Fibroblast of lung (primary cell): Measurements from ENCODE around the gene TXNRD2. TPM values are rescaled to one million over a fixed set of nuclear protein-coding genes. Genes with fewer than 3 reads are reported as not detected.

Source experiments
- DNase-seq, 2 donors: peaks; one replicate each; pipeline versions ENCODE4 v3.0.0 to v3.0.0-alpha.2; 2010; ENCODE audit warnings: low read depth in 2 of 2
- H2AFZ ChIP-seq: 2 replicates; pipeline ENCODE4 v1.5.1; 2012; ENCODE audit warnings: low read length, control low read depth, inconsistent platforms
- H3K27ac ChIP-seq: 2 replicates; pipeline ENCODE4 v1.5.1; 2011; ENCODE audit warnings: low read length, control low read depth; ENCODE audit not compliant: insufficient read depth
- H3K27me3 ChIP-seq: 2 replicates; pipeline ENCODE4 v1.5.1; 2011; ENCODE audit warnings: mild to moderate bottlenecking, low read length; ENCODE audit not compliant: control insufficient read depth, insufficient read depth
- H3K36me3 ChIP-seq: 2 replicates; pipeline ENCODE4 v1.5.1; 2011; ENCODE audit warnings: low read length; ENCODE audit not compliant: control insufficient read depth, insufficient read depth
- H3K4me1 ChIP-seq: 2 replicates; pipeline ENCODE4 v1.5.1; 2011; ENCODE audit warnings: low read length; ENCODE audit not compliant: control insufficient read depth, insufficient read depth; ENCODE audit errors: extremely low read depth
- H3K4me2 ChIP-seq: 2 replicates; pipeline ENCODE4 v1.5.1; 2011; ENCODE audit warnings: low read length, control low read depth; ENCODE audit not compliant: insufficient read depth; ENCODE audit errors: extremely low read depth
- H3K4me3 ChIP-seq, 4 experiments: fragments of 200-600 bp in 1 of 4; sonication (generic) in 1 of 4; replicated peaks in 1 of 4; 2 replicates each; pipeline ENCODE4 v1.5.1; 2011 to 2016; ENCODE audit warnings: low read length in 4 of 4, low read depth in 3 of 4, mild to moderate bottlenecking in 3 of 4, control low read depth in 2 of 4, inconsistent platforms in 1 of 4, mixed read lengths in 1 of 4; ENCODE audit not compliant: insufficient read depth in 1 of 4; ENCODE audit errors: control extremely low read depth in 1 of 4
- H3K79me2 ChIP-seq: 2 replicates; pipeline ENCODE4 v1.5.1; 2012; ENCODE audit warnings: mild to moderate bottlenecking, low read length, inconsistent platforms; ENCODE audit not compliant: control insufficient read depth, insufficient read depth
- H3K9ac ChIP-seq: 2 replicates; pipeline ENCODE4 v1.5.1; 2011; ENCODE audit warnings: mild to moderate bottlenecking, low read length, control low read depth; ENCODE audit not compliant: insufficient read depth
- H3K9me3 ChIP-seq: 2 replicates; pipeline ENCODE4 v1.5.1; 2012; ENCODE audit warnings: low read depth, low read length; ENCODE audit not compliant: control insufficient read depth, insufficient read depth
- H4K20me1 ChIP-seq: 2 replicates; pipeline ENCODE4 v1.5.1; 2011; ENCODE audit warnings: low read length; ENCODE audit not compliant: control insufficient read depth, insufficient read depth; ENCODE audit errors: extremely low read depth
- EZH2 ChIP-seq: IDR thresholded peaks from 2 replicates; pipeline ENCODE4 v1.5.1; 2012; ENCODE audit warnings: low read length, control low read depth, mild to moderate bottlenecking; ENCODE audit errors: missing control alignments
- polyA plus RNA-seq, 2 donors: library from polyadenylated mRNA; depleted of rRNA in 1 of 2; stranded (reverse) in 1 of 2; unstranded in 1 of 2; fragments of >200 nt; gene quantifications; 2 replicates each; pipeline ENCODE4 v1.2.1, GENCODE V29; 2011 to 2012; ENCODE audit warnings: missing spikeins in 1 of 2
- total RNA-seq: library from RNA; depleted of rRNA; stranded (reverse); fragments of >200 nt; gene quantifications from 2 replicates; pipeline ENCODE4 v1.2.1, GENCODE V29; 2014
- TF ChIP-seq, protein P1 (sequence below), 2 donors: IDR thresholded peaks in 1 of 2; conservative IDR thresholded peaks in 1 of 2; 1 replicate in 1 of 2; 2 replicates in 1 of 2; pipeline ENCODE4 v1.5.1; 2011 to 2012; ENCODE audit warnings: low read length in 2 of 2, control low read depth in 1 of 2, inconsistent platforms in 1 of 2, low read depth in 1 of 2, mild to moderate bottlenecking in 1 of 2

TXNRD2 gene
- total and polyA plus RNA-seq, 2 donors (not counting 1 experiment from before 2014, with no cell fraction given), result 13.2 to 30.7 TPM

DNA sequence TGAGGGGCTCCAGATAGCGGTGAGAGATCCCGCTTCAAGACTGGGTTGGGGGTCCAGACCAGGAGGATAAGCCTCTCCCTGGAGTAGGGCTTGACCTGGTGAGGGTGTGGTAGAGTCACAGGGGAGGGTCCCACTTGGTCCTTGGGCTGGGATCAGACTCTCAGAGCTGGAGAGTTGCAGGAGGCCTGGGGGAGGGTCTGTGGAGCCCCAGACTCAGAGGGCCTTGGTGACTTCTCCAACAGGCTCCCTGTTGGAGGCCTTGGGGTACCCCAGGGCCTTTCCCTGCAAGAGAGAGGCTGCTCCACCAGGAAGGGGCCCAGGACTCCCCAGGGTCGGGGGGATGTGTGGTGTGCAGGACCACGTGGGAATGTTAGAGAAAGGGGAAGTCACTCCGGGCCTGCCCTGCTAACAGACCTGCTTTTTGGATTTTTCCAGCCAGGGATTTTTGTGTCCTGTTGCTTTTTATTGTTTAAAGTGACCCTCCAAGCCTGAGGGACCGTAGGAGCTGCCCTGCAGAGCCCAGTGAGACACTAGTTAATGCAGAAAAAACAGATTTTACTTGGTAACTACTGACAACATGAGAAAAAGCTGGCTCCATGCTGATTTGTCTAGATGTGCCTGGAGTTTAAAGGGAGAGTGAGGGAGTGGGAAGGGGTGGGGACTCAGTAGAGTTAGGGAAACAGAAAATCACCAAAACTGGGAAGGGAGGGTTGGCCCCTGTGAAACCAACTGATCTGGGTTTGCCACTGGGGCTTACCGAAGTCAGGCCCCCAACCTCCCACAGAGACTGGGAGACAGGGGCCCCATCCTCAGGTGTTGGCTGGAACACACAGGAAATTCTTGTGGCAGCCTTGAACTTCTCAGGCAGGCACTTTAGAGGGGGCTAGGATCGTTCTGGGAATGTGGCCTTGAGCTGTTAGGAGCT lies 801 bp upstream of the TXNRD2 start:
- H3K27me3 ChIP-seq, result no peaks in the 10 kb centered on the region
- peak; percentile 75 for DNase-seq
- H3K4me1 ChIP-seq, result peaks cover 15% of the 10 kb centered on the region
- H3K36me3 ChIP-seq, result no peaks in the 10 kb centered on the region
- peak overlapping the region; percentile 16 for H2AFZ ChIP-seq
- H3K9ac ChIP-seq, result peak overlapping the region; percentile 89
- H3K4me3 ChIP-seq, result peak overlapping the region; percentile 81 to 95 (median 87)
- peaks cover 44% of the 10 kb centered on the region for H3K79me2 ChIP-seq
- peak overlapping the region; percentile 99 for H3K4me2 ChIP-seq
- TF ChIP-seq EZH2, result no peak
- TF ChIP-seq, protein P1, sequence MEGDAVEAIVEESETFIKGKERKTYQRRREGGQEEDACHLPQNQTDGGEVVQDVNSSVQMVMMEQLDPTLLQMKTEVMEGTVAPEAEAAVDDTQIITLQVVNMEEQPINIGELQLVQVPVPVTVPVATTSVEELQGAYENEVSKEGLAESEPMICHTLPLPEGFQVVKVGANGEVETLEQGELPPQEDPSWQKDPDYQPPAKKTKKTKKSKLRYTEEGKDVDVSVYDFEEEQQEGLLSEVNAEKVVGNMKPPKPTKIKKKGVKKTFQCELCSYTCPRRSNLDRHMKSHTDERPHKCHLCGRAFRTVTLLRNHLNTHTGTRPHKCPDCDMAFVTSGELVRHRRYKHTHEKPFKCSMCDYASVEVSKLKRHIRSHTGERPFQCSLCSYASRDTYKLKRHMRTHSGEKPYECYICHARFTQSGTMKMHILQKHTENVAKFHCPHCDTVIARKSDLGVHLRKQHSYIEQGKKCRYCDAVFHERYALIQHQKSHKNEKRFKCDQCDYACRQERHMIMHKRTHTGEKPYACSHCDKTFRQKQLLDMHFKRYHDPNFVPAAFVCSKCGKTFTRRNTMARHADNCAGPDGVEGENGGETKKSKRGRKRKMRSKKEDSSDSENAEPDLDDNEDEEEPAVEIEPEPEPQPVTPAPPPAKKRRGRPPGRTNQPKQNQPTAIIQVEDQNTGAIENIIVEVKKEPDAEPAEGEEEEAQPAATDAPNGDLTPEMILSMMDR (conservative IDR thresholded peaks at IDR 0.05 in 1 of 2, IDR thresholded peaks at IDR 0.05 in 1 of 2; ENCODE audit: low read depth in 1 of 2, low read length in 2 of 2), result no peak
- H4K20me1 ChIP-seq, result no peaks in the 10 kb centered on the region
- H3K9me3 ChIP-seq, result no peaks in the 10 kb centered on the region
- H3K27ac ChIP-seq, result peak overlapping the region; percentile 99

DNA sequence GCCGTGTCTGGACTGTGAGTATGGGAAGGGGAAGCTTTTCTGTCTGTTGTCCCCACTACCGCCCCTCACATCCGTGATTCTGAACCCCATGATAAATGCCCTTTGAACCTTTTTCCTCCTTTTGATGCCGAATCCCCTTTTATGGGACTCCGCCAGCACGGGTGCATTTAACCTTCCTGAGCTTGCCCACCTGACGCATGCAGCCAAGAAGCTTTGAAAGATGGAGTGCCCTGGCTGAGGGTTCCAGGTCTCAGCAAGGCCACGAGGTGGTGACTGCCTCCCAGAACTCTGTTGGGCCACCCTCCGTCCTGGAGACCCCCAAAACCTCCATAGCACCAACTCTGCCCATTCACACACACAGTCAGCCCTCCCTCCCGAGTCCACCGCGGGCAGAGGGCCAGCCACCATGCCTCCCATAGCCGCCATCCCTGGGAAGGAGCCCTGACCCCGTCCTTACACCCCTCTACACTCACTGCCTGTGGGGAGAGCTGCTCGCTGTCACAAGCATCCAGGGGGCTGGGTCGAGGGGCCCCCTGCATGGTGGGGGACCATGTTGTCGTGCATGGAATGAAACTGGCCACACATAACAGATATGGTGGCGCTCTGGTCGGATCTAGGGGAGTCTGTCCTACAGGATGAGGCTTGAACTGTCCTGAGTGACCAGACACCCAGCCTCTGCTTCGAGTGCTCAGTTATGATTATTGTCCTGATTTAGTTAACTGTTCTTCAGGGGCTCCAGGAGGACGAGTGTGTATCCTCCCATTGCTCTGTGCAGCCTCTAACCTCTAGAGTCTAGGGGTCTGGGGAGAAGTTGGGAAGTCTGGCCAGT lies 868 bp downstream of the TXNRD2 start:
- H3K27me3 ChIP-seq, result no peaks in the 10 kb centered on the region
- H4K20me1 ChIP-seq, result no peaks in the 10 kb centered on the region
- peaks cover 15% of the 10 kb centered on the region for H3K4me1 ChIP-seq
- H3K9ac ChIP-seq, result peak overlapping the region; percentile 89
- H3K4me2 ChIP-seq, result peak overlapping the region; percentile 88
- peak overlapping the region; percentile 99 for H3K27ac ChIP-seq
- no peaks in the 10 kb centered on the region for H3K36me3 ChIP-seq
- H3K4me3 ChIP-seq, result peak overlapping the region; percentile 78 to 95 (median 84)
- no peak for DNase-seq
- peaks cover 34% of the 10 kb centered on the region for H3K79me2 ChIP-seq
- H3K9me3 ChIP-seq, result no peaks in the 10 kb centered on the region
- peak overlapping the region; percentile 74 for H2AFZ ChIP-seq
- TF ChIP-seq, protein P1 (conservative IDR thresholded peaks at IDR 0.05 in 1 of 2, IDR thresholded peaks at IDR 0.05 in 1 of 2; ENCODE audit: low read depth in 1 of 2, low read length in 2 of 2), result no peak
- TF ChIP-seq EZH2, result no peak
